ENCODE results near the gene ARHGDIA. TPM values are rescaled to one million over a fixed set of nuclear protein-coding genes. Genes with fewer than 3 reads are reported as not detected.

Gene ARHGDIA
- total and polyA plus RNA-seq, 2 of the 8 experiments (the other 6 are each of a cell fraction or from before 2014, with no cell fraction given) = 62.4 to 217 TPM

- Histone ChIP-seq H3K4me1 (replicated peaks in 1 of 4; ENCODE audit: control insufficient read depth in 3 of 4, insufficient read depth in 4 of 4, low read length in 3 of 4) (peaks cover 0 to 8% (median 2%) of the 10 kb centered on the region in 4 experiments; a peak in 3 of 7 replicates), H3K56ac (replicated peaks; ENCODE audit: insufficient read length, low read depth, low read length) (no peak overlapping the region), H3K4me3 (ENCODE audit: extremely low read depth in 1 of 4, insufficient read depth in 2 of 4, low read depth in 3 of 4, low read length in 4 of 4) (no peak overlapping the region), H4K5ac (ENCODE audit: insufficient read length, low read depth, low read length) (no peak overlapping the region), H3K23me2 (ENCODE audit: low read depth, low read length) (peaks cover 6% of the 10 kb centered on the region; the same call in 1 of the 2 replicates), H3K27ac (ENCODE audit: low read depth, low read length) (no peak overlapping the region), H3K36me3 (ENCODE audit: control insufficient read depth in 2 of 4, insufficient read depth in 4 of 4, low read length in 3 of 4) (peaks cover 3 to 29% (median 17%) of the 10 kb centered on the region in 4 experiments; a peak in 7 of 8 replicates), H3K4me2 (ENCODE audit: insufficient read depth in 1 of 2, low read depth in 2 of 2, low read length in 2 of 2) (no peak overlapping the region), H3K18ac (ENCODE audit: extremely low read depth, low read length) (no peak overlapping the region), H3K9me3 (ENCODE audit: insufficient read depth in 2 of 2, low read depth in 1 of 2, low read length in 1 of 2) (no peaks in the 10 kb centered on the region), H3K27me3 (replicated peaks in 1 of 4; ENCODE audit: control insufficient read depth in 3 of 4, extremely low read depth in 1 of 4, insufficient read depth in 3 of 4, low read length in 3 of 4) (peaks cover 0 to 22% (median 14%) of the 10 kb centered on the region in 4 experiments; a peak in 5 of 7 replicates), H3K9ac (replicated peaks in 1 of 4; ENCODE audit: extremely low read depth in 1 of 4, low read depth in 3 of 4, low read length in 3 of 4) (no peak overlapping the region), H2AK5ac (ENCODE audit: low read depth, low read length) (no peak overlapping the region), H2BK120ac (replicated peaks; ENCODE audit: low read depth, low read length) (no peak overlapping the region), H3K79me1 (ENCODE audit: low read depth, low read length) (peaks cover 3% of the 10 kb centered on the region; the same call in 1 of the 2 replicates), H4K8ac (ENCODE audit: extremely low read depth, insufficient read depth, low read length) (no peak overlapping the region), H3K79me2 (ENCODE audit: control insufficient read depth in 1 of 2, insufficient read depth in 2 of 2, low read length in 2 of 2) (no peaks in the 10 kb centered on the region; a peak in 1 of 4 replicates), H2BK5ac (ENCODE audit: low read depth, low read length) (no peak overlapping the region), H2BK12ac (ENCODE audit: low read depth, low read length) (no peak overlapping the region), H3K23ac (ENCODE audit: insufficient read length) (no peak overlapping the region), H4K91ac (replicated peaks; ENCODE audit: insufficient read length, low read length) (no peak overlapping the region), H4K20me1 (replicated peaks in 1 of 2; ENCODE audit: control insufficient read depth in 1 of 2, insufficient read depth in 2 of 2, low read length in 2 of 2) (peaks cover 2 to 14% of the 10 kb centered on the region in 2 experiments), H2BK15ac (ENCODE audit: low read length) (no peak overlapping the region), H3K4ac (replicated peaks; ENCODE audit: insufficient read length, low read depth, low read length) (no peak overlapping the region), H3K14ac (ENCODE audit: insufficient read length) (no peak overlapping the region), H2AFZ (ENCODE audit: low read length) (no peak overlapping the region), H2BK20ac (ENCODE audit: low read length) (no peak overlapping the region)
- WGBS, 2 experiments (ENCODE audit: extremely low coverage in 1 of 2, insufficient coverage in 1 of 2, insufficient read length in 1 of 2, insufficient replicate concordance in 2 of 2, low coverage in 1 of 2, low lambda C conversion rate in 2 of 2, missing lambda C conversion rate in 1 of 2) = 93% methylated on average over 19 of the region's 19 CpGs; no CpG with 5 or more reads in 1 of the 2 experiments
- DNase-seq (ENCODE audit: low read depth in 1 of 2, low spot score in 2 of 2) (no peak), FAIRE-seq (no peak)
- ChIA-PET CTCF (ENCODE audit: partially characterized antibody) (interaction anchor here (0.5 to 1.2 kb wide), 4 partner anchors 28 to 409 kb away, joined by 3 read pairs; no protein-coding TSS in a partner anchor), POLR2A (ENCODE audit: partially characterized antibody) (interaction anchor here (1.0 to 1.6 kb wide), 4 partner anchors 13 to 31 kb away, joined by 4 to 7 read pairs (median 5); no protein-coding TSS in a partner anchor)
- TF ChIP-seq KDM5A (IDR thresholded peaks at IDR 0.05; ENCODE audit: low read length) (no peak), CHD1 (IDR thresholded peaks at IDR 0.05; ENCODE audit: low read depth, low read length) (no peak)
Measured at GRCh38 chr17:81898029-81898866, 27.1 kb upstream of the ARHGDIA start.
